GM21619 (cell line): Measurements from ENCODE around the gene TEAD1.

Experiments used
- ATAC-seq: cut with Tn5 transposase; IDR thresholded peaks from one replicate; pipeline ENCODE4 v1.9.1; 2021; ENCODE audit not compliant: unreplicated experiment

The TEAD1 gene

GRCh38 chr11:12784987-12785386, 110.8 kb downstream of the TEAD1 start:
- no peak for ATAC-seq

- no peak for ATAC-seq
Measured at GRCh38 chr11:12785901-12786300, 111.7 kb downstream of the TEAD1 start.

- no peak for ATAC-seq
Measured at GRCh38 chr11:12786450-12786849, 112.2 kb downstream of the TEAD1 start.

- ATAC-seq = no peak
Measured at GRCh38 chr11:12786891-12787290, 112.7 kb downstream of the TEAD1 start.

GRCh38 chr11:12787847-12788246, 113.6 kb downstream of the TEAD1 start:
- no peak for ATAC-seq

- no peak for ATAC-seq
Measured at GRCh38 chr11:12789054-12789453, 114.8 kb downstream of the TEAD1 start.

- ATAC-seq = no peak
Measured at GRCh38 chr11:12789596-12790215, 115.5 kb downstream of the TEAD1 start.

GRCh38 chr11:12790861-12791616, 116.8 kb downstream of the TEAD1 start:
- ATAC-seq = no peak

GRCh38 chr11:12792018-12792417, 117.8 kb downstream of the TEAD1 start:
- ATAC-seq = no peak

- ATAC-seq = no peak
Measured at GRCh38 chr11:12792590-12792989, 118.4 kb downstream of the TEAD1 start.

- no peak for ATAC-seq
Measured at GRCh38 chr11:12793065-12793464, 118.8 kb downstream of the TEAD1 start.

- ATAC-seq = no peak
Measured at GRCh38 chr11:12793506-12793905, 119.3 kb downstream of the TEAD1 start.

GRCh38 chr11:12794576-12795230, 120.5 kb downstream of the TEAD1 start:
- no peak for ATAC-seq

GRCh38 chr11:12797996-12798395, 123.8 kb downstream of the TEAD1 start:
- ATAC-seq = no peak

- no peak for ATAC-seq
Measured at GRCh38 chr11:12798609-12799011, 124.4 kb downstream of the TEAD1 start.

GRCh38 chr11:12799334-12799835, 125.2 kb downstream of the TEAD1 start:
- no peak for ATAC-seq

- no peak for ATAC-seq
Measured at GRCh38 chr11:12800032-12800671, 125.9 kb downstream of the TEAD1 start.

GRCh38 chr11:12800871-12801270, 126.7 kb downstream of the TEAD1 start:
- ATAC-seq = no peak

- ATAC-seq = no peak
Measured at GRCh38 chr11:12801976-12802375, 127.8 kb downstream of the TEAD1 start.

GRCh38 chr11:12802418-12803085, 128.3 kb downstream of the TEAD1 start:
- no peak for ATAC-seq
